GM12878 (cell line): ENCODE measurements around the gene LRFN2. TPM values are rescaled to one million over a fixed set of nuclear protein-coding genes. Genes with fewer than 3 reads are reported as not detected.

Source experiments
- ATAC-seq: fragments of 200-7000 bp; cut with Tn5 transposase; 3 replicates; pipeline ENCODE4 v1.9.1; 2020; ENCODE audit warnings: mild to moderate bottlenecking, moderate library complexity
- BruUV-seq: library from RNA; stranded (reverse); fragments of 400-500 nt; replicated peaks from 2 replicates; lab custom pipeline; 2021; lab: Mats Ljungman, UMichigan
- CTCF ChIA-PET: fragments of 300-600 bp; sonication (Branson Sonifier 250); formaldehyde crosslinking; extraction: SDS; loops from one replicate; lab custom pipeline; 2021; ENCODE audit warnings: inconsistent platforms; lab: Yijun Ruan, JAX
- POLR2A ChIA-PET: fragments of 350-600 bp; formaldehyde crosslinking; extraction: SDS; loops from one replicate; lab custom pipeline; 2021; ENCODE audit warnings: inconsistent platforms; lab: Charles Lee
- RAD21 ChIA-PET: fragments of 300-600 bp; sonication (Branson Sonifier 250); formaldehyde crosslinking; loops from one replicate; lab custom pipeline; 2023; ENCODE audit warnings: antibody characterized with exemption; ENCODE audit not compliant: unreplicated experiment; lab: Charles Lee
- SMC1A ChIA-PET: fragments of 300-600 bp; sonication (Branson Sonifier 250); formaldehyde crosslinking; loops from one replicate; lab custom pipeline; 2023; ENCODE audit not compliant: unreplicated experiment, uncharacterized antibody; lab: Charles Lee
- DNase-seq: peaks from one replicate; pipeline ENCODE4 v3.0.0-alpha.2; 2011; ENCODE audit warnings: low read depth, low spot score
- FAIRE-seq: peaks from 3 replicates; lab custom pipeline; 2011; peaks lifted over from hg19 to GRCh38; lab: Jason Lieb, UNC
- H2AFZ ChIP-seq: 2 replicates; pipeline ENCODE4 v1.6.0; 2011; ENCODE audit warnings: low read depth, low read length, control low read depth; ENCODE audit not compliant: control insufficient read depth
- H3K27ac ChIP-seq: 2 replicates; pipeline ENCODE4 v1.5.1; 2011; ENCODE audit warnings: control low read depth; ENCODE audit not compliant: control insufficient read depth, insufficient read depth
- H3K27me3 ChIP-seq, 2 experiments: replicated peaks in 1 of 2; 2 replicates each; pipeline versions ENCODE4 v1.6.0 to v1.6.1; 2011; ENCODE audit warnings: low read length in 1 of 2; ENCODE audit not compliant: control insufficient read depth in 2 of 2, insufficient read depth in 2 of 2
- H3K36me3 ChIP-seq, 2 experiments: 2 replicates each; pipeline ENCODE4 v1.5.1; 2011; ENCODE audit warnings: low read length in 1 of 2; ENCODE audit not compliant: control insufficient read depth in 2 of 2, insufficient read depth in 2 of 2
- H3K4me1 ChIP-seq: 2 replicates; pipeline ENCODE4 v1.6.1; 2011; ENCODE audit warnings: mild to moderate bottlenecking, low read length, moderate library complexity, mixed read lengths; ENCODE audit not compliant: control insufficient read depth, insufficient read depth
- H3K4me2 ChIP-seq: 2 replicates; pipeline ENCODE4 v1.6.0; 2011; ENCODE audit warnings: control low read depth; ENCODE audit not compliant: control insufficient read depth, insufficient read depth
- H3K4me3 ChIP-seq: fragments of 200-600 bp; sonication (generic); 2 replicates; pipeline ENCODE4 v1.5.1; 2016
- H3K79me2 ChIP-seq: 2 replicates; pipeline ENCODE4 v1.6.0; 2011; ENCODE audit warnings: low read length; ENCODE audit not compliant: control insufficient read depth, insufficient read depth
- H3K9ac ChIP-seq: 2 replicates; pipeline ENCODE4 v1.8.0; 2011; ENCODE audit warnings: low read length, control low read depth, mixed read lengths; ENCODE audit not compliant: control insufficient read depth, insufficient read depth
- H3K9me3 ChIP-seq: replicated peaks from 3 replicates; pipeline ENCODE4 v1.5.1; 2011; ENCODE audit warnings: mild to moderate bottlenecking, low read length; ENCODE audit not compliant: control insufficient read depth, insufficient read depth
- H4K20me1 ChIP-seq: 2 replicates; pipeline ENCODE4 v1.6.0; 2011; ENCODE audit not compliant: control insufficient read depth, insufficient read depth
- CHD1 ChIP-seq: IDR thresholded peaks from 2 replicates; pipeline ENCODE4 v1.6.1; 2012; ENCODE audit warnings: low read depth, low read length, improper control_type of control experiment
- FOS ChIP-seq: IDR thresholded peaks from 3 replicates; pipeline ENCODE4 v1.6.1; 2011; ENCODE audit warnings: borderline replicate concordance; ENCODE audit not compliant: insufficient read length; ENCODE audit errors: extremely low read depth
- IRF4 ChIP-seq: IDR thresholded peaks from 2 replicates; pipeline ENCODE4 v1.6.1; 2011; ENCODE audit warnings: low read depth, low read length
- POLR2A ChIP-seq: IDR thresholded peaks from 2 replicates; pipeline ENCODE4 v1.6.1; 2011; ENCODE audit warnings: low read depth, mild to moderate bottlenecking, low read length
- RB1 ChIP-seq: fragments of 450-650 bp; formaldehyde crosslinking; IDR thresholded peaks from 2 replicates; pipeline ENCODE4 v1.6.1; 2017; ENCODE audit warnings: mild to moderate bottlenecking, borderline replicate concordance
- STAT3 ChIP-seq: IDR thresholded peaks from 2 replicates; pipeline ENCODE4 v1.6.1; 2011; ENCODE audit warnings: low read depth, low read length, improper control_type of control experiment
- ZNF274 ChIP-seq: IDR thresholded peaks from one replicate; pipeline ENCODE4 v1.8.0; 2011; ENCODE audit not compliant: insufficient read length, insufficient read depth
- WGBS: methylation state at CpG from one replicate; pipeline ENCODE4 v1.1.6; 2016; ENCODE audit warnings: low lambda C conversion rate; ENCODE audit not compliant: insufficient replicate concordance, insufficient coverage; ENCODE audit errors: missing lambda C conversion rate; 5-methylcytosine and 5-hydroxymethylcytosine counted together
- in situ Hi-C: fragments of 300-500 bp; cut with MboI; formaldehyde crosslinking; loops from 9 replicates; pipeline ENCODE4 v1.14.3; 2018; ENCODE audit warnings: mixed read lengths
- intact Hi-C: fragments of 100-400 bp; cut with micrococcal nuclease; formaldehyde crosslinking; loops from one replicate; pipeline ENCODE4 v1.14.2; 2022; ENCODE audit not compliant: unreplicated experiment
- polyA plus RNA-seq, 11 experiments: library from polyadenylated mRNA; depleted of rRNA in 4 of 11; unstranded in 6 of 11; stranded (reverse) in 5 of 11; fragments of >200 nt; fragmentation: Nextera tagmentation in 4 of 11; fragmentation: Illumina TruSeq in 1 of 11; extraction: Ambion mirVana in 4 of 11; extraction: Trizol in 1 of 11; gene quantifications; 1 replicate in 1 of 11; 2 replicates in 10 of 11; pipeline versions ENCODE4 v1.2.1 to v1.2.3, GENCODE V29; 2011 to 2016; ENCODE audit warnings: inconsistent platforms in 2 of 11, missing spikeins in 2 of 11, low read depth in 1 of 11
- small RNA-seq: library from RNA; depleted of rRNA; stranded (forward); fragments of <200 nt; gene quantifications from one replicate; pipeline ENCODE3, GENCODE V24; 2014
- total RNA-seq, 4 experiments: library from RNA; depleted of rRNA in 3 of 4; stranded (reverse); fragments of >200 nt in 3 of 4; fragmentation: Illumina TruSeq in 1 of 4; extraction: Trizol in 1 of 4; gene quantifications; 2 replicates each; pipeline versions ENCODE4 v1.2.1 to v1.2.3, GENCODE V29; 2013 to 2021
- TF ChIP-seq, protein P1 (sequence below): fragments of 450-650 bp; IDR thresholded peaks from 2 replicates; pipeline ENCODE4 v1.6.1; 2017; ENCODE audit warnings: mild to moderate bottlenecking, low read depth, inconsistent platforms; ENCODE audit not compliant: poor library complexity, severe bottlenecking

LRFN2 gene
- total and polyA plus RNA-seq, 10 of the 15 experiments (the other 5 are each of a cell fraction or from before 2014, with no cell fraction given) = not detected

DNA sequence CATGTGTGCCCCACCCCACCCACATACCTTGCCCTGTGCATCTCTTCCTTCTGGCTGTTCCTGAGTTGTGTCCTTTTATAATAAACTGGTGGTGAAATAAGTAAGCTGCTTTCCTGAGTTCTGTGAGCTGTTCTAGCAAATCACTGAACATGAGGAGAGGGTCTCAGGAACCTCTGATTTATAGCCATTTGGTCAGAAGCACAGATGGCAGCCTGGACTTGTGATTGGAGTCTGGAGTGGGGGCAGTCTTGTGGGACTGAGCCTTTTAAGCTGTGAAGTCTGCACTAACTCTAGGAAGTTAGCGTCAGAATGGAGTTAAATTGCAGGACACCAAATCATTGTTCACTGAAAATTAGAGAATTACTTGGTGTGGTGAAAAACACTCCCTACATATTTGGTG lies 245.4 kb downstream of the LRFN2 start:
- Histone ChIP-seq H3K27ac (no peak overlapping the region), H3K9me3 (no peaks in the 10 kb centered on the region), H4K20me1 (no peaks in the 10 kb centered on the region), H3K4me3 (no peak overlapping the region), H3K9ac (no peak overlapping the region), H3K79me2 (no peaks in the 10 kb centered on the region), H3K4me1 (no peaks in the 10 kb centered on the region), H3K27me3 (peaks cover 0 to 3% of the 10 kb centered on the region in 2 experiments; a peak in 2 of 4 replicates), H2AFZ (no peak overlapping the region), H3K4me2 (no peak overlapping the region), H3K36me3 (no peaks in the 10 kb centered on the region)
- in situ Hi-C loops (no loop called here), intact Hi-C loops (no loop called here)
- ChIA-PET POLR2A (no interaction called here), CTCF (interaction anchor here (0.6 kb wide), 1 partner anchor 13 kb away, joined by 3 read pairs; no protein-coding TSS in a partner anchor), RAD21 (no interaction called here), SMC1A (no interaction called here)
- no TSS peak for BruUV-seq
- ATAC-seq (no peak), FAIRE-seq (no peak), DNase-seq (no peak)
- TF ChIP-seq RB1 (no peak), IRF4 (no peak), STAT3 (no peak), CHD1 (no peak), POLR2A (no peak), ZNF274 (no peak), FOS (no peak)
- TF ChIP-seq, protein P1, sequence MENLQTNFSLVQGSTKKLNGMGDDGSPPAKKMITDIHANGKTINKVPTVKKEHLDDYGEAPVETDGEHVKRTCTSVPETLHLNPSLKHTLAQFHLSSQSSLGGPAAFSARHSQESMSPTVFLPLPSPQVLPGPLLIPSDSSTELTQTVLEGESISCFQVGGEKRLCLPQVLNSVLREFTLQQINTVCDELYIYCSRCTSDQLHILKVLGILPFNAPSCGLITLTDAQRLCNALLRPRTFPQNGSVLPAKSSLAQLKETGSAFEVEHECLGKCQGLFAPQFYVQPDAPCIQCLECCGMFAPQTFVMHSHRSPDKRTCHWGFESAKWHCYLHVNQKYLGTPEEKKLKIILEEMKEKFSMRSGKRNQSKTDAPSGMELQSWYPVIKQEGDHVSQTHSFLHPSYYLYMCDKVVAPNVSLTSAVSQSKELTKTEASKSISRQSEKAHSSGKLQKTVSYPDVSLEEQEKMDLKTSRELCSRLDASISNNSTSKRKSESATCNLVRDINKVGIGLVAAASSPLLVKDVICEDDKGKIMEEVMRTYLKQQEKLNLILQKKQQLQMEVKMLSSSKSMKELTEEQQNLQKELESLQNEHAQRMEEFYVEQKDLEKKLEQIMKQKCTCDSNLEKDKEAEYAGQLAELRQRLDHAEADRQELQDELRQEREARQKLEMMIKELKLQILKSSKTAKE = no peak
- 63% methylated on average over 1 of the region's 1 CpG for WGBS

Small RNA genes within 50 kb of the gene (small RNA-seq; reads per million reads assigned to genes)
- not detected for gene RNU6-250P
